ENCODE measurements around the gene EMP1. TPM values are rescaled to one million over a fixed set of nuclear protein-coding genes. Genes with fewer than 3 reads are reported as not detected.
A peak's percentile ranks its signal among the peaks of the same experiment; 100 is the strongest.

The EMP1 gene
- polyA plus RNA-seq, 2 of the 4 experiments (the other 2 are of a cell fraction), result 17.3 to 21.2 TPM

DNA sequence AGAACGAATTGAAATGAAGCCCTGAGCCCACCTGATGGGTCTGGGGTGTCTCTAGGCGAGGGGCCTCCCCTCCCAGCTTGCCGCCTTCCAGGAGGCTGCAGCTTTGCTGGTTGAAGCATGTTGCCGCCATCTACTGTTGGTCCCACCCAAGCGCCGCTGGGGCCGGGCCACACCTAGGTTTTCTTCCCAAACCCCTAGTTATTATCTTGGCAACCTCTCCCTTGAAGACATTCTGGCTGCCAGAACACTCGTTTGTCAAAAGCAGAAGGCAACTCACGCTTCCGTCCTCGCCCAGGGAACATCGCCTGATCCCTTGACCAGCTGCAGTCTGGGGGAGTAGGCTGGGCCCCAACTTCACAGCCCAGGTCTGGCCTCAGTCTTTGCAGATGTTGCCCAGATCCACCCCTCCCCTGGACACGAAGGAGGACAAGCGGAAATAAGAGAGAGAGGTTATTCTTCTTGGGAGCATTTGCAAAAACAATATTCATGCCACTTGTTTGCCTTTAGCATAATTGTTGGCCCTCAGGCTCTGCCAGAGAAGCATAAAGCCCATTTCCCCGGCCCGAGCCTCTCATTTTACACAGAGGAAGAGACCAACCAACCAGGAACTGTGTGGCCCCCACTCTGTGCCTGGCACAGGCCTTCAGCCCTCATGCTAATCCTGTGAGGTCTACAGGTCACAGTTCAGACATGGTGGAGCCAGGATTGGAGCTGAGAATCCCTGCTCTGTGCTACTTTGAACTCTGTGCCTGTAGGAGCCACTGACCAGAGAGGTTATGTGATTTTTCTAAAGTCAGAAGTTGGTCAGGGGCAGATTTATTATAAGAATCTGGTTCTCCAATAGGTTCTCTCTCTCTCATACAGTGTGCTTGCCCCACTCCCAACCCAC lies 6.8 kb downstream of the EMP1 start (continued):
- TF ChIP-seq, protein P1, sequence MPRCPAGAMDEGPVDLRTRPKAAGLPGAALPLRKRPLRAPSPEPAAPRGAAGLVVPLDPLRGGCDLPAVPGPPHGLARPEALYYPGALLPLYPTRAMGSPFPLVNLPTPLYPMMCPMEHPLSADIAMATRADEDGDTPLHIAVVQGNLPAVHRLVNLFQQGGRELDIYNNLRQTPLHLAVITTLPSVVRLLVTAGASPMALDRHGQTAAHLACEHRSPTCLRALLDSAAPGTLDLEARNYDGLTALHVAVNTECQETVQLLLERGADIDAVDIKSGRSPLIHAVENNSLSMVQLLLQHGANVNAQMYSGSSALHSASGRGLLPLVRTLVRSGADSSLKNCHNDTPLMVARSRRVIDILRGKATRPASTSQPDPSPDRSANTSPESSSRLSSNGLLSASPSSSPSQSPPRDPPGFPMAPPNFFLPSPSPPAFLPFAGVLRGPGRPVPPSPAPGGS (IDR thresholded peaks at IDR 0.05), result no peak

DNA sequence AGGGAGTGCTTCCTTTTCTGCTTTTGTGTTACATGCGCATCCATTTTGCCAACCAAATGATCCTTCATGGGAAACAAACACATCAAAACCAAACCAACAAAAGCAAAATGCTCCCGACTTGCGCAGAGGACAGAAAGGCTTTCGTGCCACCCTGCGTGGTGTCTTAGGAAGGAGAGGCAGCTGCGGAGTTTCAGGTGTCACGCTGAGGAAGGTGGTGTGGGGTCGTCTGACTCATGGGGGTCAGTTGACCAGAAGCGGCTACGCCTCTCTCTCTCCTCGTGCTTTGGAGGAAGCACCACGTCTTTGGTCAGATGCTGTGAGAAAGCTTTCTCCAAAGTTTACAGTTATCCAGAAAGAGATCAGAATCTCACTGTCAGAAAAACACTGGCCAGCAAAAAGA lies 7.9 kb downstream of the EMP1 start:
- FAIRE-seq, result peak; percentile 80
- H3K4me2 ChIP-seq, result no peak overlapping the region
- peak overlapping the region in 1 of 2 experiments; percentile 10; a peak in 1 of 6 replicates for H3K27ac ChIP-seq
- 85% methylated on average over 12 of the region's 12 CpGs for WGBS (ENCODE audit: missing lambda C conversion rate)
- POLR2A ChIA-PET, result no interaction called here
- H3K9me3 ChIP-seq, result no peaks in the 10 kb centered on the region
- H3K4me3 ChIP-seq, result no peak overlapping the region
- TF ChIP-seq CHD2 (IDR thresholded peaks at IDR 0.05; ENCODE audit: low read length, partially characterized antibody) (no peak), PHF8 (IDR thresholded peaks at IDR 0.05; ENCODE audit: borderline replicate concordance, low read depth) (no peak), TP53 (CRISPR knock-in tag; IDR thresholded peaks at IDR 0.05) (no peak), ZNF302 (CRISPR knock-in tag; IDR thresholded peaks at IDR 0.05) (no peak), HOXA7 (CRISPR knock-in tag; IDR thresholded peaks at IDR 0.05) (no peak), CBX8 (IDR thresholded peaks at IDR 0.05) (no peak), POLR2A (IDR thresholded peaks at IDR 0.05; ENCODE audit: low read length) (no peak), SMC3 (IDR thresholded peaks at IDR 0.05) (no peak), CHD4 (IDR thresholded peaks at IDR 0.05; ENCODE audit: borderline replicate concordance) (no peak), TFCP2L1 (CRISPR knock-in tag; IDR thresholded peaks at IDR 0.05) (no peak), MYC (IDR thresholded peaks at IDR 0.05; ENCODE audit: borderline replicate concordance, low read length) (no peak), FOSL2 (IDR thresholded peaks at IDR 0.05) (no peak), FOSL2 (CRISPR knock-in tag; IDR thresholded peaks at IDR 0.05) (no peak), GATA3 (IDR thresholded peaks at IDR 0.05; ENCODE audit: borderline replicate concordance) (no peak), ZSCAN20 (CRISPR knock-in tag; IDR thresholded peaks at IDR 0.05) (no peak), HDAC2 (IDR thresholded peaks at IDR 0.05) (no peak), NFE2L2 (conservative IDR thresholded peaks at IDR 0.05; ENCODE audit: low read length) (no peak)
- TF ChIP-seq, protein P2, sequence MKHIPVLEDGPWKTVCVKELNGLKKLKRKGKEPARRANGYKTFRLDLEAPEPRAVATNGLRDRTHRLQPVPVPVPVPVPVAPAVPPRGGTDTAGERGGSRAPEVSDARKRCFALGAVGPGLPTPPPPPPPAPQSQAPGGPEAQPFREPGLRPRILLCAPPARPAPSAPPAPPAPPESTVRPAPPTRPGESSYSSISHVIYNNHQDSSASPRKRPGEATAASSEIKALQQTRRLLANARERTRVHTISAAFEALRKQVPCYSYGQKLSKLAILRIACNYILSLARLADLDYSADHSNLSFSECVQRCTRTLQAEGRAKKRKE (CRISPR knock-in tag; IDR thresholded peaks at IDR 0.05; ENCODE audit: low read depth), result no peak
- TF ChIP-seq, protein P3, sequence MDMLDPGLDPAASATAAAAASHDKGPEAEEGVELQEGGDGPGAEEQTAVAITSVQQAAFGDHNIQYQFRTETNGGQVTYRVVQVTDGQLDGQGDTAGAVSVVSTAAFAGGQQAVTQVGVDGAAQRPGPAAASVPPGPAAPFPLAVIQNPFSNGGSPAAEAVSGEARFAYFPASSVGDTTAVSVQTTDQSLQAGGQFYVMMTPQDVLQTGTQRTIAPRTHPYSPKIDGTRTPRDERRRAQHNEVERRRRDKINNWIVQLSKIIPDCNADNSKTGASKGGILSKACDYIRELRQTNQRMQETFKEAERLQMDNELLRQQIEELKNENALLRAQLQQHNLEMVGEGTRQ (IDR thresholded peaks at IDR 0.05), result no peak
- TF ChIP-seq, protein P4, sequence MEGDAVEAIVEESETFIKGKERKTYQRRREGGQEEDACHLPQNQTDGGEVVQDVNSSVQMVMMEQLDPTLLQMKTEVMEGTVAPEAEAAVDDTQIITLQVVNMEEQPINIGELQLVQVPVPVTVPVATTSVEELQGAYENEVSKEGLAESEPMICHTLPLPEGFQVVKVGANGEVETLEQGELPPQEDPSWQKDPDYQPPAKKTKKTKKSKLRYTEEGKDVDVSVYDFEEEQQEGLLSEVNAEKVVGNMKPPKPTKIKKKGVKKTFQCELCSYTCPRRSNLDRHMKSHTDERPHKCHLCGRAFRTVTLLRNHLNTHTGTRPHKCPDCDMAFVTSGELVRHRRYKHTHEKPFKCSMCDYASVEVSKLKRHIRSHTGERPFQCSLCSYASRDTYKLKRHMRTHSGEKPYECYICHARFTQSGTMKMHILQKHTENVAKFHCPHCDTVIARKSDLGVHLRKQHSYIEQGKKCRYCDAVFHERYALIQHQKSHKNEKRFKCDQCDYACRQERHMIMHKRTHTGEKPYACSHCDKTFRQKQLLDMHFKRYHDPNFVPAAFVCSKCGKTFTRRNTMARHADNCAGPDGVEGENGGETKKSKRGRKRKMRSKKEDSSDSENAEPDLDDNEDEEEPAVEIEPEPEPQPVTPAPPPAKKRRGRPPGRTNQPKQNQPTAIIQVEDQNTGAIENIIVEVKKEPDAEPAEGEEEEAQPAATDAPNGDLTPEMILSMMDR (IDR thresholded peaks at IDR 0.05), result no peak
- TF ChIP-seq, protein P5, sequence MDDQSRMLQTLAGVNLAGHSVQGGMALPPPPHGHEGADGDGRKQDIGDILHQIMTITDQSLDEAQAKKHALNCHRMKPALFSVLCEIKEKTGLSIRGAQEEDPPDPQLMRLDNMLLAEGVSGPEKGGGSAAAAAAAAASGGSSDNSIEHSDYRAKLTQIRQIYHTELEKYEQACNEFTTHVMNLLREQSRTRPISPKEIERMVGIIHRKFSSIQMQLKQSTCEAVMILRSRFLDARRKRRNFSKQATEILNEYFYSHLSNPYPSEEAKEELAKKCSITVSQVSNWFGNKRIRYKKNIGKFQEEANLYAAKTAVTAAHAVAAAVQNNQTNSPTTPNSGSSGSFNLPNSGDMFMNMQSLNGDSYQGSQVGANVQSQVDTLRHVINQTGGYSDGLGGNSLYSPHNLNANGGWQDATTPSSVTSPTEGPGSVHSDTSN (IDR thresholded peaks at IDR 0.05), result no peak
- CTCF ChIA-PET, result interaction anchor here (0.6 to 16.5 kb wide), 4 partner anchors 6 to 211 kb away, joined by 3 to 189 read pairs (median 68); partner anchors contain the start of gene GSG1
- no peak for ATAC-seq
- no peak for DNase-seq (ENCODE audit: low read depth in 1 of 2, low spot score in 1 of 2)
- peaks cover 49% of the 10 kb centered on the region for H3K4me1 ChIP-seq
